ENCODE results near the gene MROH7. TPM values are rescaled to one million over a fixed set of nuclear protein-coding genes. Genes with fewer than 3 reads are reported as not detected.

Gene MROH7
- total RNA-seq, 1 experiment from 2014 or later = not detected

- no peaks in the 10 kb centered on the region for H4K20me1 ChIP-seq (ENCODE audit: low read length)
- H3K4me3 ChIP-seq (ENCODE audit: low read length) = peak overlapping the region; percentile 80
- H3K27me3 ChIP-seq (ENCODE audit: low read length) = no peaks in the 10 kb centered on the region
- peak; percentile 47 for ATAC-seq
- peaks cover 12% of the 10 kb centered on the region for H3K4me1 ChIP-seq (ENCODE audit: insufficient read depth, low read length)
- H3K4me2 ChIP-seq (ENCODE audit: low read length) = peak overlapping the region; percentile 79
- H2AFZ ChIP-seq (ENCODE audit: low read length) = peak overlapping the region; percentile 79
- peak overlapping the region; percentile 91 for H3K9ac ChIP-seq (ENCODE audit: low read length)
- H3F3A ChIP-seq (ENCODE audit: low read length, unreplicated experiment) = peaks cover 2% of the 10 kb centered on the region
- peak overlapping the region; percentile 68 for H3K27ac ChIP-seq (ENCODE audit: low read length)
- no peaks in the 10 kb centered on the region for H3K9me2 ChIP-seq (replicated peaks; ENCODE audit: low read length)
- peaks cover 38% of the 10 kb centered on the region for H3K79me2 ChIP-seq (ENCODE audit: low read length)
- peak; percentile 68 for DNase-seq
- BruUV-seq (replicated peaks) = no TSS peak
- intact Hi-C loops (cut with micrococcal nuclease) = loop anchor here (1.0 kb wide), 1 partner anchor 48 kb away; the partner anchor contains the start of gene PARS2
- peaks cover 29% of the 10 kb centered on the region for H3K36me3 ChIP-seq (ENCODE audit: low read depth, low read length)
- no peaks in the 10 kb centered on the region for H3K9me3 ChIP-seq (ENCODE audit: low read length)
- no peak for TF ChIP-seq EZH2 (IDR thresholded peaks at IDR 0.05; ENCODE audit: low read length, unreplicated experiment)
- TF ChIP-seq CTCF (conservative IDR thresholded peaks at IDR 0.05; ENCODE audit: low read depth, low read length) = no peak
- TF ChIP-seq EZH2phosphoT487 (IDR thresholded peaks at IDR 0.05; ENCODE audit: borderline replicate concordance, low read length) = no peak
- CTCF ChIA-PET = interaction anchor here (2.0 kb wide), 1 partner anchor 85 kb away, joined by 5 read pairs; the partner anchor contains the start of gene TTC22
- POLR2A ChIA-PET (ENCODE audit: unreplicated experiment) = interaction anchor here (0.5 to 0.6 kb wide), 3 partner anchors 22 to 84 kb away, joined by 3 to 7 read pairs (median 4); no protein-coding TSS in a partner anchor
Measured at GRCh38 chr1:54716299-54717047, 74.9 kb downstream of the MROH7 start.

- no peak for TF ChIP-seq EZH2 (IDR thresholded peaks at IDR 0.05; ENCODE audit: low read length, unreplicated experiment)
- TF ChIP-seq CTCF (conservative IDR thresholded peaks at IDR 0.05; ENCODE audit: low read depth, low read length) = no peak
- no peak for TF ChIP-seq EZH2phosphoT487 (IDR thresholded peaks at IDR 0.05; ENCODE audit: borderline replicate concordance, low read length)
- BruUV-seq (replicated peaks) = no TSS peak
Measured at GRCh38 chr1:54721719-54722118, 80.1 kb downstream of the MROH7 start.

GRCh38 chr1:54723985-54724384, 82.4 kb downstream of the MROH7 start:
- H3K79me2 ChIP-seq (ENCODE audit: low read length) = peaks cover 6% of the 10 kb centered on the region
- CTCF ChIA-PET = no interaction called here
- no peaks in the 10 kb centered on the region for H3K4me1 ChIP-seq (ENCODE audit: insufficient read depth, low read length)
- H3K27ac ChIP-seq (ENCODE audit: low read length) = no peak overlapping the region
- peaks cover 80% of the 10 kb centered on the region for H3K36me3 ChIP-seq (ENCODE audit: low read depth, low read length)
- no peak overlapping the region for H2AFZ ChIP-seq (ENCODE audit: low read length)
- no peaks in the 10 kb centered on the region for H3K9me2 ChIP-seq (replicated peaks; ENCODE audit: low read length)
- no peak overlapping the region for H3K9ac ChIP-seq (ENCODE audit: low read length)
- H3F3A ChIP-seq (ENCODE audit: low read length, unreplicated experiment) = peaks cover 2% of the 10 kb centered on the region
- no peaks in the 10 kb centered on the region for H3K27me3 ChIP-seq (ENCODE audit: low read length)
- BruUV-seq (replicated peaks) = no TSS peak
- intact Hi-C loops (cut with micrococcal nuclease) = no loop called here
- POLR2A ChIA-PET (ENCODE audit: unreplicated experiment) = no interaction called here
- ATAC-seq (no peak), DNase-seq (no peak)
- no peaks in the 10 kb centered on the region for H4K20me1 ChIP-seq (ENCODE audit: low read length)
- no peak overlapping the region for H3K4me3 ChIP-seq (ENCODE audit: low read length)
- TF ChIP-seq EZH2phosphoT487 (IDR thresholded peaks at IDR 0.05; ENCODE audit: borderline replicate concordance, low read length) (no peak), EZH2 (IDR thresholded peaks at IDR 0.05; ENCODE audit: low read length, unreplicated experiment) (no peak), CTCF (conservative IDR thresholded peaks at IDR 0.05; ENCODE audit: low read depth, low read length) (no peak)
- no peak overlapping the region for H3K4me2 ChIP-seq (ENCODE audit: low read length)
- no peaks in the 10 kb centered on the region for H3K9me3 ChIP-seq (ENCODE audit: low read length)

More at GRCh38 chr1:54721719-54722118, 80.1 kb downstream of the MROH7 start:
- Histone ChIP-seq H3K9me2 (replicated peaks; ENCODE audit: low read length) (no peaks in the 10 kb centered on the region), H3K4me3 (ENCODE audit: low read length) (no peak overlapping the region), H3K9ac (ENCODE audit: low read length) (no peak overlapping the region), H3K27me3 (ENCODE audit: low read length) (no peaks in the 10 kb centered on the region), H3K4me1 (ENCODE audit: insufficient read depth, low read length) (peaks cover 6% of the 10 kb centered on the region), H3K4me2 (ENCODE audit: low read length) (no peak overlapping the region), H2AFZ (ENCODE audit: low read length) (no peak overlapping the region), H3F3A (ENCODE audit: low read length, unreplicated experiment) (peaks cover 2% of the 10 kb centered on the region), H3K36me3 (ENCODE audit: low read depth, low read length) (peaks cover 73% of the 10 kb centered on the region), H3K27ac (ENCODE audit: low read length) (no peak overlapping the region), H3K79me2 (ENCODE audit: low read length) (peaks cover 28% of the 10 kb centered on the region), H4K20me1 (ENCODE audit: low read length) (no peaks in the 10 kb centered on the region), H3K9me3 (ENCODE audit: low read length) (no peaks in the 10 kb centered on the region)
- intact Hi-C loops (cut with micrococcal nuclease) = no loop called here
- ATAC-seq = no peak
- ChIA-PET CTCF (interaction anchor here (0.7 kb wide), 1 partner anchor 299 kb away, joined by 4 read pairs; no protein-coding TSS in a partner anchor), POLR2A (ENCODE audit: unreplicated experiment) (no interaction called here)
- DNase-seq = peak; percentile 45
